SIG-M5 treated with dmso at 0.1 percent for 504 hours (cell line): Measurements from ENCODE around the gene POLE4.

Source experiments
- DNase-seq: peaks from one replicate; lab custom pipeline; 2025; ENCODE audit not compliant: unreplicated experiment; lab: John Stamatoyannopoulos, UW

Gene POLE4

GRCh38 chr2:74958274-74959105, at the start of gene POLE4:
TSS of gene POLE4 (plus strand) at chr2:74958643. CDS start at chr2:74958680, 37 bp downstream.
- peak; percentile 78 for DNase-seq

GRCh38 chr2:74908748-74909444, 49.5 kb upstream of the POLE4 start:
- DNase-seq = peak; percentile 19

GRCh38 chr2:74910245-74910644, 48.2 kb upstream of the POLE4 start:
- no peak for DNase-seq

GRCh38 chr2:74911061-74911460, 47.4 kb upstream of the POLE4 start:
- no peak for DNase-seq

GRCh38 chr2:74915743-74916142, 42.7 kb upstream of the POLE4 start:
- DNase-seq = peak; percentile 27

- DNase-seq = no peak
These were observed 42.0 kb upstream of the POLE4 start for GRCh38 chr2:74916394-74916793.

- peak; percentile 19 for DNase-seq
These were observed 40.5 kb upstream of the POLE4 start for GRCh38 chr2:74917702-74918619.

GRCh38 chr2:74919827-74920226, 38.6 kb upstream of the POLE4 start:
- DNase-seq = peak; percentile 52

GRCh38 chr2:74921236-74921736, 37.2 kb upstream of the POLE4 start:
- no peak for DNase-seq

- DNase-seq = peak; percentile 95
These were observed 35.7 kb upstream of the POLE4 start for GRCh38 chr2:74922592-74923227.

GRCh38 chr2:74924463-74925265, 33.8 kb upstream of the POLE4 start:
- no peak for DNase-seq

GRCh38 chr2:74925361-74925786, 33.1 kb upstream of the POLE4 start:
- DNase-seq = no peak

GRCh38 chr2:74927621-74928020, 30.8 kb upstream of the POLE4 start:
- DNase-seq = no peak

- DNase-seq = no peak
These were observed 27.5 kb upstream of the POLE4 start for GRCh38 chr2:74930811-74931486.

GRCh38 chr2:74931940-74932339, 26.5 kb upstream of the POLE4 start:
- no peak for DNase-seq

GRCh38 chr2:74935975-74936391, 22.5 kb upstream of the POLE4 start:
- no peak for DNase-seq

GRCh38 chr2:74937221-74937880, 21.1 kb upstream of the POLE4 start:
- DNase-seq = no peak

- DNase-seq = no peak
These were observed 20.2 kb upstream of the POLE4 start for GRCh38 chr2:74938264-74938663.
